Prostate gland (tissue), 2 donors: ENCODE data around the gene PSPN.

Experiments used
- POLR2AphosphoS5 ChIP-seq: sonication (generic); formaldehyde crosslinking; IDR thresholded peaks from one replicate; pipeline ENCODE4 v1.6.1; 2017; ENCODE audit warnings: antibody characterized with exemption
- TF ChIP-seq, protein P1 (sequence below), 4 experiments: fragments of 200-600 bp in 2 of 4; fragments of 450-650 bp in 2 of 4; sonication (generic) in 2 of 4; IDR thresholded peaks; 1 replicate in 3 of 4; 2 replicates in 1 of 4; pipeline ENCODE4 v1.5.1; 2016 to 2019; ENCODE audit warnings: antibody characterized with exemption in 4 of 4, mild to moderate bottlenecking in 2 of 4, moderate library complexity in 2 of 4

DNA sequence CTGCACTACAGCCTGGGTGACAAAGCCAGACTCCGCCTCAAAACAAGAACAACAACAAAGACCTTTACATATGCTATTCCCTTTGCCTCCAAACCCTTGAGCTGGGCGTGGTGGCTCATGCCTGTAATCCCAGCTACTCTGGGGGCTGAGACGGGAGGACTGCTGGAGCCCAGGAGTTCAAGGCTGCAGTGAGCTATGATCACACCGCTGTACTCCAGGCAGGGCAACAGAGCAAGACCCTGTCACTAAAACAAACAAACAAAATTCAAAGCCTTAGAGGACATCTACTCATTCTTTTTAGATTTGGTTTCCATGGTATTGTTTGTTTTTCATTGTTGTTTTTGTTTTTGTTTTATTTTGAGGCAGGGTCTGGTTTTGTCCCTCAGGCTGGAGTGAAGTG lies 50.1 kb downstream of the PSPN start:
- TF ChIP-seq, protein P1, sequence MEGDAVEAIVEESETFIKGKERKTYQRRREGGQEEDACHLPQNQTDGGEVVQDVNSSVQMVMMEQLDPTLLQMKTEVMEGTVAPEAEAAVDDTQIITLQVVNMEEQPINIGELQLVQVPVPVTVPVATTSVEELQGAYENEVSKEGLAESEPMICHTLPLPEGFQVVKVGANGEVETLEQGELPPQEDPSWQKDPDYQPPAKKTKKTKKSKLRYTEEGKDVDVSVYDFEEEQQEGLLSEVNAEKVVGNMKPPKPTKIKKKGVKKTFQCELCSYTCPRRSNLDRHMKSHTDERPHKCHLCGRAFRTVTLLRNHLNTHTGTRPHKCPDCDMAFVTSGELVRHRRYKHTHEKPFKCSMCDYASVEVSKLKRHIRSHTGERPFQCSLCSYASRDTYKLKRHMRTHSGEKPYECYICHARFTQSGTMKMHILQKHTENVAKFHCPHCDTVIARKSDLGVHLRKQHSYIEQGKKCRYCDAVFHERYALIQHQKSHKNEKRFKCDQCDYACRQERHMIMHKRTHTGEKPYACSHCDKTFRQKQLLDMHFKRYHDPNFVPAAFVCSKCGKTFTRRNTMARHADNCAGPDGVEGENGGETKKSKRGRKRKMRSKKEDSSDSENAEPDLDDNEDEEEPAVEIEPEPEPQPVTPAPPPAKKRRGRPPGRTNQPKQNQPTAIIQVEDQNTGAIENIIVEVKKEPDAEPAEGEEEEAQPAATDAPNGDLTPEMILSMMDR (IDR thresholded peaks at IDR 0.05): no peak
- TF ChIP-seq POLR2AphosphoS5: no peak
